ENCODE results near the gene GAS2L2. TPM values are rescaled to one million over a fixed set of nuclear protein-coding genes. Genes with fewer than 3 reads are reported as not detected.
A peak's percentile ranks its signal among the peaks of the same experiment; 100 is the strongest.

GAS2L2 gene
- total and polyA plus RNA-seq, 12 donors, result 0.03 to 0.89 (median 0.14) TPM; not detected in 4

DNA sequence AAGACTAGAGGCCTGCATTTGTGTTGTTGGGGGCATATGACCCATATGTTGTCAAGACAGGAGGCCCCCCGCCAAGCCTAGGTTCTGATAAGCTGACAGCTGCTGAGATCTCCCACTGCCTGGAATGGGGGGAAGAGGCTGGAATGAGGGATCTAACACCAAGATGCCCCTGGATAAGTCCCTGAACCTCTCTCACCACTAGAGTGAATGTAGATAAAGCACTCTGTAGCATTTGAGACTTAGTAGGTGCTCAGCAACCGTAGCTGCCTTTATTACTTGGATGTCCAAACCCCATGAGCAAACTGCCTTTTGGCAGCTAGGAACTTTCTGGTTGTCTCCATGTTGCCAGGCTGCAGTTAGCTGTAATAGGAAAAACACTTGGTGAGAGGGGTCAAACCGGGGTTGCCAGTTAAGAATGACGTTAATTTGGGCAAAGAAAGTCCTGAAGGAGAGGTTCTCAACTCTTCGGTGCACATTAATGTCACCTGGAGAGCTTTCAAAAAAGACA, 26.0 kb downstream of the GAS2L2 start:
- peaks cover 13 to 38% (median 24%) of the 10 kb centered on the region in 9 donors for H3K4me1 ChIP-seq
- 49 to 64% methylated on average over 5 of the region's 5 CpGs for WGBS, 2 donors
- peak overlapping the region in 2 of 10 donors; percentile 9 to 14 for H3K27ac ChIP-seq
- TF ChIP-seq, protein P1, sequence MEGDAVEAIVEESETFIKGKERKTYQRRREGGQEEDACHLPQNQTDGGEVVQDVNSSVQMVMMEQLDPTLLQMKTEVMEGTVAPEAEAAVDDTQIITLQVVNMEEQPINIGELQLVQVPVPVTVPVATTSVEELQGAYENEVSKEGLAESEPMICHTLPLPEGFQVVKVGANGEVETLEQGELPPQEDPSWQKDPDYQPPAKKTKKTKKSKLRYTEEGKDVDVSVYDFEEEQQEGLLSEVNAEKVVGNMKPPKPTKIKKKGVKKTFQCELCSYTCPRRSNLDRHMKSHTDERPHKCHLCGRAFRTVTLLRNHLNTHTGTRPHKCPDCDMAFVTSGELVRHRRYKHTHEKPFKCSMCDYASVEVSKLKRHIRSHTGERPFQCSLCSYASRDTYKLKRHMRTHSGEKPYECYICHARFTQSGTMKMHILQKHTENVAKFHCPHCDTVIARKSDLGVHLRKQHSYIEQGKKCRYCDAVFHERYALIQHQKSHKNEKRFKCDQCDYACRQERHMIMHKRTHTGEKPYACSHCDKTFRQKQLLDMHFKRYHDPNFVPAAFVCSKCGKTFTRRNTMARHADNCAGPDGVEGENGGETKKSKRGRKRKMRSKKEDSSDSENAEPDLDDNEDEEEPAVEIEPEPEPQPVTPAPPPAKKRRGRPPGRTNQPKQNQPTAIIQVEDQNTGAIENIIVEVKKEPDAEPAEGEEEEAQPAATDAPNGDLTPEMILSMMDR (IDR thresholded peaks at IDR 0.05), result no peak
- DNase-seq (no peak), ATAC-seq (peak in 1 of 8 donors; percentile 21)
- H3K27me3 ChIP-seq, result peaks cover 0 to 12% (median 0%) of the 10 kb centered on the region in 7 donors
- no peaks in the 10 kb centered on the region for H3K9me3 ChIP-seq
- H3K36me3 ChIP-seq, result peaks cover 0 to 61% (median 32%) of the 10 kb centered on the region in 9 donors
- intact Hi-C loops (cut with DNase I), result no loop called here
- no peak overlapping the region for H3K4me3 ChIP-seq

DNA sequence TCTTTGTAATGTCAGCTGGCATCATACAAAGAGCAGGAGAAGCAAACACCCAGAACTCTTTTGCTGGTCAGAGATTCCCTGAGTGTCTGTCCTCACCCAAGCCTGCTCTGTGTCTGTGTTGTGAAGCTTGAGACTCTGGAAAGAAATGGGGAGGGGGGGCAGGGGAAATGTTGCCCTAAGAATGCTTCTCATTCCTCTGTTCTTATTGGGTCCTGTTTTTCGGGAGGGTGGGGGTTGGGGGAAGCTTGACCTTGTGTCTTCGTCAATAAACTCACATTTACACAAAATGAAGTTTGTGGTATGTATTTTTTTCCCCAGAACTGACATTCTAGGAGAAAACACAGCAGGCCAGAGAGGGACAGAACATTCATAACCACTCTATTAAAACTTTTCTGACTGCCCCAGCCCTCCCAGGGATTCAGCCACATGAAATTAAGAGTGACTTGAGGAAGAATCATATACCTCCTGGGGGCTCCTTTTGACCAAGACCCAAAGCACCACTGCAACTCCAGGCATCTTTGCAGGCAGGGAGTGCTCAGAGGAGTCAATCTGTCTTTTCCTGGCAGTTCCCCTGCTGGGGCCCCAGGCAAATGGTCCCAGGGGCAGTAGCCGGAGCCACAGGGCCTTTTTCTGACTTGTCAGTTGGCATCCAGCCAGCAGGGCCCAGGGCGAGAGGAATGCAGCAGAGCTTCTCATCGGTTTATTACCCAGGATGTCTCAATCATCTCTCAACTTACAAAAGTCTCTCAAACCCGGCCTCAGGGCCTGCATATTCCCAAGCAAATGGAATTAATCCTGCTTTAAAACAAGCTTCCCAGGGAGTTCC, 26.7 kb downstream of the GAS2L2 start:
- H3K27me3 ChIP-seq, result peaks cover 0 to 5% (median 0%) of the 10 kb centered on the region in 7 donors
- peaks cover 0 to 68% (median 39%) of the 10 kb centered on the region in 9 donors for H3K36me3 ChIP-seq
- DNase-seq (peak; percentile 41 to 67), ATAC-seq (peak in 7 of 8 donors; percentile 35 to 55 (median 46))
- no peak overlapping the region for H3K4me3 ChIP-seq
- H3K27ac ChIP-seq, result peak overlapping the region in 4 of 10 donors; percentile 7 to 45 (median 12)
- TF ChIP-seq, protein P1 (IDR thresholded peaks at IDR 0.05), result no peak
- intact Hi-C loops (cut with DNase I), result no loop called here
- H3K4me1 ChIP-seq, result peaks cover 12 to 37% (median 23%) of the 10 kb centered on the region in 9 donors
- WGBS, 2 donors, result 29 to 50% methylated on average over 6 of the region's 6 CpGs
- no peaks in the 10 kb centered on the region for H3K9me3 ChIP-seq

DNA sequence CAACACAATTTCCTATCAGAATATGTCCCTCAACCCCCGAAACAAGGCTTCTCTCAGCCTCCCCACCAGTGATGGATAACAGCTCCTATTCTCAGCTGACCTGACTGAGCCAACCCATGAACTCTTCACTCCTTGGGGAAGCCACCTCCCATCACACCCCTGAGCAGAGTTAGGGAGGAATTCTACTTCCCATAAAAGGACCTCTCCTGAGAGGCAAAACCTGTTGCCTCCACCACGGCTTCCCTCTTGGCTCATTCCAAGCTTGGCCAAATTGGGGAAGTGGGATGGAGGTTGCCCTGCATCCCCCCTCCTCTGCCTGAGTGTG, 27.3 kb downstream of the GAS2L2 start:
- intact Hi-C loops (cut with DNase I), result no loop called here
- Histone ChIP-seq H3K27ac (no peak overlapping the region), H3K27me3 (no peaks in the 10 kb centered on the region), H3K9me3 (no peaks in the 10 kb centered on the region), H3K4me1 (peaks cover 7 to 31% (median 17%) of the 10 kb centered on the region in 9 donors), H3K4me3 (no peak overlapping the region), H3K36me3 (peaks cover 0 to 73% (median 41%) of the 10 kb centered on the region in 9 donors)
- DNase-seq (no peak), ATAC-seq (no peak)
- 62 to 78% methylated on average over 2 of the region's 2 CpGs for WGBS, 2 donors
- TF ChIP-seq, protein P1 (IDR thresholded peaks at IDR 0.05), result no peak

DNA sequence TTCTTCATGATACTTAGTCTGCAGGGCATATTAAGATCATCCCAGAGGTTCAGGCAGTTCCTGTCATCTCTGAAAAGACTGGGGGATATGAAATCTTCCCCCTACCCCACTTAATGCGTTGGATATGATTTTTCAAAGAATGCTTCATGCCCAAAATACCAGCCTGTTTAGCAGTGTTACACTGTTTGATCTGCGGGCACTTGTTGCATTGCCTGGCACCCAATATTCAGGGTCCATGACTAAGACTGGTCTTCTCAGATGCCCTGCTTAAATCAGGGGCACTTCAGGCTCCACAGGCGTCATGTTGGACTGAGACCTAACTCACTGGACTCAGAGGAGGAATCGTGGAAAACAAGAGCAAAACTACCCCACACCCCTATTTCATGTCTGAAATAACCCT, 28.0 kb downstream of the GAS2L2 start:
- peaks cover 0 to 78% (median 41%) of the 10 kb centered on the region in 9 donors for H3K36me3 ChIP-seq
- H3K9me3 ChIP-seq, result no peaks in the 10 kb centered on the region
- intact Hi-C loops (cut with DNase I), result no loop called here
- DNase-seq, result no peak
- H3K4me1 ChIP-seq, result peaks cover 6 to 24% (median 14%) of the 10 kb centered on the region in 9 donors
- no peak for ATAC-seq
- H3K27ac ChIP-seq, result no peak overlapping the region
- TF ChIP-seq, protein P1 (IDR thresholded peaks at IDR 0.05), result no peak
- WGBS, 2 donors, result 94 to 96% methylated on average over 4 of the region's 4 CpGs
- no peak overlapping the region for H3K4me3 ChIP-seq
- H3K27me3 ChIP-seq, result no peaks in the 10 kb centered on the region
